Panc1 (cell line): Measurements from ENCODE around the gene IL16. TPM values are rescaled to one million over a fixed set of nuclear protein-coding genes. Genes with fewer than 3 reads are reported as not detected.

Source experiments
- ATAC-seq: fragments of 200-7000 bp; cut with Tn5 transposase; 2 replicates; pipeline ENCODE4 v1.9.1; 2020; ENCODE audit warnings: mild to moderate bottlenecking, moderate library complexity
- BruUV-seq: library from RNA; stranded (reverse); fragments of 400-500 nt; replicated peaks from 2 replicates; lab custom pipeline; 2021; lab: Mats Ljungman, UMichigan
- CTCF ChIA-PET: fragments of 300-600 bp; sonication (Branson Sonifier 250); formaldehyde crosslinking; loops from one replicate; lab custom pipeline; 2022; ENCODE audit warnings: antibody characterized with exemption; lab: Charles Lee
- POLR2A ChIA-PET: fragments of 300-600 bp; sonication (Branson Sonifier 250); formaldehyde crosslinking; loops from one replicate; lab custom pipeline; 2022; ENCODE audit warnings: antibody characterized with exemption; lab: Charles Lee
- DNase-seq: peaks from one replicate; pipeline ENCODE4 v3.0.0-alpha.2; 2010; ENCODE audit warnings: low read depth, low spot score
- H3K27ac ChIP-seq: 2 replicates; pipeline ENCODE4 v1.5.1; 2011; ENCODE audit warnings: mild to moderate bottlenecking, low read length, inconsistent platforms
- H3K27me3 ChIP-seq: fragments of 200-500 bp; sonication (Bioruptor generic); 2 replicates; pipeline ENCODE4 v1.6.0; 2014; ENCODE audit warnings: low read length, inconsistent platforms; ENCODE audit not compliant: control insufficient read depth, insufficient read depth
- H3K36me3 ChIP-seq: fragments of 200-500 bp; sonication (Bioruptor generic); 2 replicates; pipeline ENCODE4 v1.5.1; 2014; ENCODE audit warnings: inconsistent platforms, mild to moderate bottlenecking, low read length, moderate library complexity; ENCODE audit not compliant: control insufficient read depth, insufficient read depth
- H3K4me1 ChIP-seq: 2 replicates; pipeline ENCODE4 v1.5.1; 2011; ENCODE audit warnings: inconsistent platforms, mild to moderate bottlenecking, low read length, moderate library complexity; ENCODE audit not compliant: control insufficient read depth, insufficient read depth
- H3K4me3 ChIP-seq, 2 experiments: 2 replicates each; pipeline ENCODE4 v1.5.1; 2011 to 2012; ENCODE audit warnings: low read depth in 2 of 2, low read length in 2 of 2, mild to moderate bottlenecking in 2 of 2, inconsistent platforms in 1 of 2, moderate library complexity in 1 of 2
- H3K9me3 ChIP-seq: fragments of 200-500 bp; sonication (Bioruptor generic); 2 replicates; pipeline ENCODE4 v1.5.1; 2014; ENCODE audit warnings: low read depth, mild to moderate bottlenecking, inconsistent platforms, low read length, moderate library complexity; ENCODE audit not compliant: control insufficient read depth, insufficient read depth
- CTCF ChIP-seq: fragments of 450-650 bp; IDR thresholded peaks from 2 replicates; pipeline ENCODE4 v1.5.1; 2017; ENCODE audit warnings: mild to moderate bottlenecking
- POLR2AphosphoS5 ChIP-seq: IDR thresholded peaks from 2 replicates; pipeline ENCODE4 v1.6.1; 2012; ENCODE audit warnings: mild to moderate bottlenecking, low read depth, low read length, moderate library complexity
- SIN3A ChIP-seq: IDR thresholded peaks from 2 replicates; pipeline ENCODE4 v1.6.1; 2012; ENCODE audit warnings: low read depth, mild to moderate bottlenecking, low read length, moderate library complexity, borderline replicate concordance; ENCODE audit not compliant: insufficient read depth
- TCF7L2 ChIP-seq: IDR thresholded peaks from 2 replicates; pipeline ENCODE4 v1.6.1; 2011; ENCODE audit warnings: mild to moderate bottlenecking, low read depth, low read length, inconsistent platforms
- in situ Hi-C: cut with HindIII; loops from 2 replicates; pipeline ENCODE4 v1.10.0; 2016; ENCODE audit warnings: low sequenced_read_pairs, low pct_unique_long_range_greater_than_20kb
- intact Hi-C: fragments of 100-400 bp; cut with micrococcal nuclease; formaldehyde crosslinking; loops from one replicate; pipeline ENCODE4 v1.10.0; 2022; ENCODE audit not compliant: unreplicated experiment
- total RNA-seq: library from RNA; stranded (reverse); gene quantifications from one replicate; pipeline ENCODE4 v1.2.1, GENCODE V29; 2021; ENCODE audit not compliant: unreplicated experiment
- TF ChIP-seq, protein P1 (sequence below), 2 experiments: IDR thresholded peaks; 2 replicates each; pipeline ENCODE4 v1.6.1; 2011 to 2012; ENCODE audit warnings: low read depth in 2 of 2, control low read depth in 1 of 2, low read length in 1 of 2, mild to moderate bottlenecking in 1 of 2, moderate library complexity in 1 of 2; ENCODE audit not compliant: insufficient read depth in 1 of 2

IL16 gene
- total RNA-seq, 1 experiment from 2014 or later, result 1.0 TPM

GRCh38 chr15:81281766-81282605 is 85.3 kb downstream of the IL16 start:
- TF ChIP-seq POLR2AphosphoS5 (no peak), SIN3A (no peak), TCF7L2 (no peak), CTCF (no peak)
- TF ChIP-seq, protein P1, sequence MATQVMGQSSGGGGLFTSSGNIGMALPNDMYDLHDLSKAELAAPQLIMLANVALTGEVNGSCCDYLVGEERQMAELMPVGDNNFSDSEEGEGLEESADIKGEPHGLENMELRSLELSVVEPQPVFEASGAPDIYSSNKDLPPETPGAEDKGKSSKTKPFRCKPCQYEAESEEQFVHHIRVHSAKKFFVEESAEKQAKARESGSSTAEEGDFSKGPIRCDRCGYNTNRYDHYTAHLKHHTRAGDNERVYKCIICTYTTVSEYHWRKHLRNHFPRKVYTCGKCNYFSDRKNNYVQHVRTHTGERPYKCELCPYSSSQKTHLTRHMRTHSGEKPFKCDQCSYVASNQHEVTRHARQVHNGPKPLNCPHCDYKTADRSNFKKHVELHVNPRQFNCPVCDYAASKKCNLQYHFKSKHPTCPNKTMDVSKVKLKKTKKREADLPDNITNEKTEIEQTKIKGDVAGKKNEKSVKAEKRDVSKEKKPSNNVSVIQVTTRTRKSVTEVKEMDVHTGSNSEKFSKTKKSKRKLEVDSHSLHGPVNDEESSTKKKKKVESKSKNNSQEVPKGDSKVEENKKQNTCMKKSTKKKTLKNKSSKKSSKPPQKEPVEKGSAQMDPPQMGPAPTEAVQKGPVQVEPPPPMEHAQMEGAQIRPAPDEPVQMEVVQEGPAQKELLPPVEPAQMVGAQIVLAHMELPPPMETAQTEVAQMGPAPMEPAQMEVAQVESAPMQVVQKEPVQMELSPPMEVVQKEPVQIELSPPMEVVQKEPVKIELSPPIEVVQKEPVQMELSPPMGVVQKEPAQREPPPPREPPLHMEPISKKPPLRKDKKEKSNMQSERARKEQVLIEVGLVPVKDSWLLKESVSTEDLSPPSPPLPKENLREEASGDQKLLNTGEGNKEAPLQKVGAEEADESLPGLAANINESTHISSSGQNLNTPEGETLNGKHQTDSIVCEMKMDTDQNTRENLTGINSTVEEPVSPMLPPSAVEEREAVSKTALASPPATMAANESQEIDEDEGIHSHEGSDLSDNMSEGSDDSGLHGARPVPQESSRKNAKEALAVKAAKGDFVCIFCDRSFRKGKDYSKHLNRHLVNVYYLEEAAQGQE (IDR thresholded peaks at IDR 0.05; ENCODE audit: insufficient read depth in 1 of 2, low read depth in 2 of 2, low read length in 1 of 2), result no peak
- 0 out of 2 replicates have a peak, but pooled peaks cover 3% of the 10 kb centered on the region for H3K27me3 ChIP-seq
- BruUV-seq, result no TSS peak
- ChIA-PET POLR2A (no interaction called here), CTCF (no interaction called here)
- no peaks in the 10 kb centered on the region for H3K4me1 ChIP-seq
- no peaks in the 10 kb centered on the region for H3K36me3 ChIP-seq
- in situ Hi-C loops (no loop called here), intact Hi-C loops (no loop called here)
- H3K27ac ChIP-seq, result no peak overlapping the region
- no peak overlapping the region for H3K4me3 ChIP-seq
- H3K9me3 ChIP-seq, result no peaks in the 10 kb centered on the region
- no peak for ATAC-seq
- no peak for DNase-seq

- ChIA-PET CTCF (no interaction called here), POLR2A (no interaction called here)
- BruUV-seq, result no TSS peak
Observed at GRCh38 chr15:81282606-81282895, 85.9 kb downstream of the IL16 start.

More at GRCh38 chr15:81282606-81282895, 85.9 kb downstream of the IL16 start:
- Histone ChIP-seq H3K27me3 (0 out of 2 replicates have a peak, but pooled peaks cover 3% of the 10 kb centered on the region), H3K4me1 (no peaks in the 10 kb centered on the region), H3K36me3 (no peaks in the 10 kb centered on the region), H3K4me3 (no peak overlapping the region), H3K9me3 (no peaks in the 10 kb centered on the region), H3K27ac (no peak overlapping the region)
- ATAC-seq (no peak), DNase-seq (no peak)
- in situ Hi-C loops, result no loop called here
- TF ChIP-seq CTCF (no peak), TCF7L2 (no peak), POLR2AphosphoS5 (no peak), SIN3A (no peak)
- TF ChIP-seq, protein P1 (IDR thresholded peaks at IDR 0.05; ENCODE audit: insufficient read depth in 1 of 2, low read depth in 2 of 2, low read length in 1 of 2), result no peak
- intact Hi-C loops, result no loop called here
